ENCODE results near the gene ARF1. TPM values are rescaled to one million over a fixed set of nuclear protein-coding genes. Genes with fewer than 3 reads are reported as not detected.

The ARF1 gene
- total RNA-seq, 4 donors from 2014 or later = 378 to 457 (median 410) TPM

DNA sequence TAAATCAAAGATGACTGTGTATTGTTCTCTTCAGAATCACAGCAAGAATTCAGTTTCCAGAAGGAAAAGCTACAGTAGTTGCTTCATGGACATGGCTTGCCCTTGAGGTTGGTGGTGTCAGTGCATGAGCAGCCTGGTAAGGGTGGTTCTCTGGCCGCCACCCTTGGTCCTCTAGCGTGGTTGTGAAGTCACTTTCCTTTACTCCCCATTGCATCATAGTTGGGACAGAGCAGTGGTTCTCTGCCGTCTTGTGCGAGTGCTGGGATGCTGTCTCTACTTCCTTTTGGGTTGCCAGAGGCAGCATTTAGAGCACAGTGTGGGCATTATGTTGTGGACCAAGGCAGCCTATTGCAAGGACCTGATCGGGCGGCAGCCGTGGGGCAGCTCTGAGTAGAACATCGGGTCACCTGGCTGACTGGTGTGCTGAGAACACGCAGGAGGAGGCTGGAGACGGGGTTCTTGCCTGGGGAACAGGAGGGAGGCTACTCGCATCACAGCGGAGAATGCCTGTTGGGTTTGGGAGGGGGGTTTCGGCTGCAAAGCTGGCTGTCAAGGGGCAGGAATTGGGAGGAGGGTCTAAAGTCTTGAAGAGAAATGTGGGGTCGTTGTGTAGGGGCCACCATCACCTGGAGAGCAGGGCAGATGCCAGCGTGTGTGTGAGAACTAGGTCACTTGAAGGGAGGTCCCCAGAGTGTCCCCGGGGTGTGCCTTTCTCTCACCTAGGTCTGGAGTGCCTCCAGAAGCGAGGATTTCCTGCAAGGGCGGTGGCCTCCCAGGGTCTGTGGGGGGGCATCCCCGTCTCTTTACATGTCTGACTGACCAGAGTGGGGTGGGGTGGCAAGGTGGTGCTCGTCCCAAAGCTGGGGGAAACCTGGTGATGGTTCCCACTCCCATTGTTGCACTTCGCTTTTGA is 6.3 kb downstream of the ARF1 start:
- no peak overlapping the region for H3K4me3 ChIP-seq (replicated peaks in 1 of 3)
- no peak for DNase-seq
- TF ChIP-seq POLR2A (IDR thresholded peaks at IDR 0.05) (no peak), CTCF (IDR thresholded peaks at IDR 0.05) (no peak)
- no peak overlapping the region for H3K27ac ChIP-seq
- no peaks in the 10 kb centered on the region for H3K9me3 ChIP-seq
- no peaks in the 10 kb centered on the region for H3K27me3 ChIP-seq
- intact Hi-C loops (cut with DNase I) = no loop called here
- WGBS, 2 donors = 72 to 78% methylated on average over 18 to 21 of the region's 21 CpGs
- peaks cover 65 to 90% of the 10 kb centered on the region in 2 donors for H3K4me1 ChIP-seq
- H3K36me3 ChIP-seq = no peaks in the 10 kb centered on the region

DNA sequence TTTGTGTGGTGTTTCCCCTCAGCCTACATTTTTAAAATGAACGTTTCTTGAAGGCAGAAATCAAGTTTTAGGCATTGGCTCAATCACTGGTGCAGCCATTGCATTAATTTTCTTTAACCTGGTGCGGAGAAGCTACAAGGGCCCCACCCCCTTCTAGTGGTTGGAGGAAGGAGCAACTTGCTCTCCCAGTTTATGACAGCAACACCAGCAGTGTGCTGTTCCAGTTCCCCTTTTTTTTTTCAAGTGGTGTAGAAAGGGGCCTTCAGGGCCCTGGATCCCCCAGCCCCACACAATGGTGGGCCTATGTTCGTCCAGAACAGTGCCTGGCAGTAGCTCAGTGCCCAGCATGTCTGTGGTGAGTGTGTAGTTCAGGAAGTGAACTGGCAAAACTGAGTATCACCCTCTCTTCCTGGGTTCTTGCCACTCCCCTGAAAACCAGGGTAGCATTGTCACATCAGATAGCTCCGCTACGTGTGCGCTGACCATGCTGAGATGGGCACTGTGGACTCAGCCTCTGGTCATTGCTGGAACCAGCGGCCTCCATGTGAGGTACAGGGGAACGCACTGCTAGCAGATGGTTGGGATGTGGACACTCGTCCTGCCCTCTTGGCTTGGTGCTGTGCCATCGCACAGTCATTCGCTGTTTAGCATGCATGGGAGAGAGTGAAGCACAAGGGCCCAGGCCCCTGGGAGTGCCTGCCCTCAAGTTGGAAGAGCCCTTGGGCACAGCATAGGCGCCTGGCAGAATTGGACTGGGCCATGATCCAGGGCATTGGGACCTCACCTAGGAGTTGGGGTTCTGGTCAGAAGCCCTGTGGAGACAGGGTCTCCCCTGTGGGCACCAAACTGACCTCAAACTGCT is 7.2 kb downstream of the ARF1 start:
- intact Hi-C loops (cut with DNase I) = no loop called here
- no peak for DNase-seq

GRCh38 chr1:228090613-228091081 is 8.1 kb downstream of the ARF1 start:
- DNase-seq = no peak
- TF ChIP-seq POLR2A (IDR thresholded peaks at IDR 0.05) (no peak), CTCF (IDR thresholded peaks at IDR 0.05) (no peak)
- Histone ChIP-seq H3K27me3 (no peaks in the 10 kb centered on the region), H3K36me3 (no peaks in the 10 kb centered on the region), H3K4me3 (replicated peaks in 1 of 3) (no peak overlapping the region), H3K27ac (no peak overlapping the region), H3K4me1 (peaks cover 47 to 75% of the 10 kb centered on the region in 2 donors), H3K9me3 (no peaks in the 10 kb centered on the region)
- WGBS, 2 donors = 9 to 23% methylated on average over 1 to 2 of the region's 2 CpGs
- intact Hi-C loops (cut with DNase I) = no loop called here

More for the DNA sequence above, 7.2 kb downstream of the ARF1 start:
- no peaks in the 10 kb centered on the region for H3K27me3 ChIP-seq
- H3K36me3 ChIP-seq = no peaks in the 10 kb centered on the region
- no peak overlapping the region for H3K27ac ChIP-seq
- H3K9me3 ChIP-seq = no peaks in the 10 kb centered on the region
- no peak overlapping the region for H3K4me3 ChIP-seq (replicated peaks in 1 of 3)
- H3K4me1 ChIP-seq = peaks cover 56 to 81% of the 10 kb centered on the region in 2 donors
- 73 to 77% methylated on average over 3 to 11 of the region's 12 CpGs for WGBS, 2 donors
- TF ChIP-seq POLR2A (IDR thresholded peaks at IDR 0.05) (no peak), CTCF (IDR thresholded peaks at IDR 0.05) (no peak)

- Histone ChIP-seq H3K4me1 (peaks cover 42 to 71% of the 10 kb centered on the region in 2 donors), H3K27ac (no peak overlapping the region), H3K4me3 (replicated peaks in 1 of 3) (no peak overlapping the region), H3K27me3 (no peaks in the 10 kb centered on the region), H3K36me3 (no peaks in the 10 kb centered on the region), H3K9me3 (no peaks in the 10 kb centered on the region)
- intact Hi-C loops (cut with DNase I) = no loop called here
- TF ChIP-seq POLR2A (IDR thresholded peaks at IDR 0.05) (no peak), CTCF (IDR thresholded peaks at IDR 0.05) (no peak)
- no peak for DNase-seq
- 38 to 48% methylated on average over 4 of the region's 4 CpGs for WGBS, 2 donors
These were observed 8.6 kb downstream of the ARF1 start for GRCh38 chr1:228091084-228091483.
